ENCODE results near the gene PPP2R5C. TPM values are rescaled to one million over a fixed set of nuclear protein-coding genes. Genes with fewer than 3 reads are reported as not detected.

Gene PPP2R5C
- total RNA-seq, 1 donor from 2014 or later, result 63.5 TPM

- H3K4me3 ChIP-seq (ENCODE audit: low read depth, low read length), result no peak overlapping the region
- no peak for DNase-seq (ENCODE audit: low read depth)
- no peak for TF ChIP-seq CTCF (conservative IDR thresholded peaks at IDR 0.05; ENCODE audit: low read depth, low read length)
Observed at GRCh38 chr14:101767618-101768362, 6.3 kb downstream of the PPP2R5C start.

DNA sequence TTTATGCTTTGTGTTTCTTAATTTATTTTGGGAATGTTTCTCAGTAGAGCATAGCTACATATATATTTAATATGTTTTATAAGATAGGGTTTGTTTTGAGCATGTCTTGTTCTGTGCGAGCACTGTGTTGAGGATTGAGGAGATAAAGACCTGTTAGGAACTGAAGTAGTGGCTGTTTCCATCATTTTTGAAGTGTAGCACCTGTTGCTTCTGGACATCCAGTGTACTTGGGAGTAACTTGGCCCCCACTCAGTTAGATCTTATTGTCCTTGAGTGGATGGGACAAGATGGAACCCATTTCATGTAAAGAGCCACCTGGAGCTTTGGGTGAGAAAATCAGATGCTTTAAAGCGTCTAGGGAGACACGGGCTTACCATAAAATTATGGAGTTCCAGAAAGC is 8.7 kb downstream of the PPP2R5C start:
- no peak for TF ChIP-seq CTCF (conservative IDR thresholded peaks at IDR 0.05; ENCODE audit: low read depth, low read length)
- DNase-seq (ENCODE audit: low read depth), result no peak
- no peak overlapping the region for H3K4me3 ChIP-seq (ENCODE audit: low read depth, low read length)

DNA sequence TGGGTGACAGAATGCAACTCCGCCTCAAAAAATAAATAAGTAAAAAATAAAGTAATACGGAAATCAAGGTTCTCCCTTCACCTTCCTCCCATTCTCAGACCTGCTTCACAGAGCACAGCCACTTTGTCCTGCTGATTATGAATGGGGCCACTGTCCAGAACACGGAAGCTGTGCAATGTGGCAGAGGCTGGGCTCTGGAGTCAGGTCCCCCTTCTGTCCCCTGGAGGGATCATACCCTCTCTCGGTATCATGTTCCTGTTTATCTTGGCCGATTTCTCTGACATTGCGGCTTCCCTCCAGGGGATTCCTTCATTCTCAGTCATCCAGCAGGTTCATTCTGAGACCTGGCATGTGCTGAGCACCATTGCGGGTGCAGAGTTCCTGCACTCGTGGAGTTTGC is 11.3 kb downstream of the PPP2R5C start:
- DNase-seq (ENCODE audit: low read depth), result no peak
- H3K4me3 ChIP-seq (ENCODE audit: low read depth, low read length), result no peak overlapping the region
- no peak for TF ChIP-seq CTCF (conservative IDR thresholded peaks at IDR 0.05; ENCODE audit: low read depth, low read length)

GRCh38 chr14:101773378-101773777 is 11.9 kb downstream of the PPP2R5C start:
- H3K4me3 ChIP-seq (ENCODE audit: low read depth, low read length), result no peak overlapping the region
- no peak for DNase-seq (ENCODE audit: low read depth)
- TF ChIP-seq CTCF (conservative IDR thresholded peaks at IDR 0.05; ENCODE audit: low read depth, low read length), result no peak

GRCh38 chr14:101774006-101774795 is 12.7 kb downstream of the PPP2R5C start:
- TF ChIP-seq CTCF (conservative IDR thresholded peaks at IDR 0.05; ENCODE audit: low read depth, low read length), result no peak
- H3K4me3 ChIP-seq (ENCODE audit: low read depth, low read length), result no peak overlapping the region
- DNase-seq (ENCODE audit: low read depth), result no peak

- no peak for TF ChIP-seq CTCF (conservative IDR thresholded peaks at IDR 0.05; ENCODE audit: low read depth, low read length)
- H3K4me3 ChIP-seq (ENCODE audit: low read depth, low read length), result no peak overlapping the region
- DNase-seq (ENCODE audit: low read depth), result no peak
Observed at GRCh38 chr14:101774814-101775213, 13.3 kb downstream of the PPP2R5C start.

Data from epithelial cell of proximal tubule (primary cell).